H1 (cell line): ENCODE results near the gene SLC5A10. TPM values are rescaled to one million over a fixed set of nuclear protein-coding genes. Genes with fewer than 3 reads are reported as not detected.

Experiments
- CTCF ChIA-PET: fragments of 300-600 bp; sonication (Branson Sonifier 250); formaldehyde crosslinking; loops from one replicate; lab custom pipeline; 2021; ENCODE audit not compliant: partially characterized antibody; lab: Charles Lee
- POLR2A ChIA-PET: fragments of 300-600 bp; sonication (Branson Sonifier 250); formaldehyde crosslinking; loops from one replicate; lab custom pipeline; 2021; ENCODE audit warnings: inconsistent platforms; ENCODE audit not compliant: partially characterized antibody; lab: Charles Lee
- DNase-seq, 2 experiments: peaks; one replicate each; pipeline versions ENCODE4 v3.0.0 to v3.0.0-alpha.2; 2010 to 2022; ENCODE audit warnings: low spot score in 2 of 2, low read depth in 1 of 2, mixed read lengths in 1 of 2
- FAIRE-seq: peaks from 2 replicates; lab custom pipeline; 2011; peaks lifted over from hg19 to GRCh38; lab: Jason Lieb, UNC
- H2AFZ ChIP-seq: 2 replicates; pipeline ENCODE4 v1.8.1; 2012; ENCODE audit warnings: low read length, inconsistent platforms
- H2AK5ac ChIP-seq: 2 replicates; pipeline ENCODE4 v1.6.1; 2013; ENCODE audit warnings: low read depth, low read length
- H2BK120ac ChIP-seq: replicated peaks from 2 replicates; pipeline ENCODE3; 2013; ENCODE audit warnings: low read depth, low read length, inconsistent platforms
- H2BK12ac ChIP-seq: 2 replicates; pipeline ENCODE4 v1.6.1; 2013; ENCODE audit warnings: low read depth, low read length
- H2BK15ac ChIP-seq: 2 replicates; pipeline ENCODE4 v1.6.1; 2013; ENCODE audit warnings: low read length
- H2BK20ac ChIP-seq: 2 replicates; pipeline ENCODE4 v1.6.1; 2013; ENCODE audit warnings: low read length
- H2BK5ac ChIP-seq: 2 replicates; pipeline ENCODE4 v1.6.1; 2013; ENCODE audit warnings: low read depth, low read length
- H3K14ac ChIP-seq: 2 replicates; pipeline ENCODE4 v1.6.1; 2013; ENCODE audit warnings: inconsistent platforms; ENCODE audit not compliant: insufficient read length
- H3K18ac ChIP-seq: 2 replicates; pipeline ENCODE4 v1.6.1; 2013; ENCODE audit warnings: low read length; ENCODE audit errors: extremely low read depth
- H3K23ac ChIP-seq: 2 replicates; pipeline ENCODE4 v1.6.1; 2013; ENCODE audit warnings: inconsistent platforms; ENCODE audit not compliant: insufficient read length
- H3K23me2 ChIP-seq: 2 replicates; pipeline ENCODE4 v1.6.1; 2013; ENCODE audit warnings: low read depth, low read length
- H3K27ac ChIP-seq: 2 replicates; pipeline ENCODE4 v1.6.1; 2011; ENCODE audit warnings: low read depth, low read length, inconsistent platforms
- H3K27me3 ChIP-seq, 4 experiments: replicated peaks in 1 of 4; 1 replicate in 1 of 4; 2 replicates in 3 of 4; pipeline versions ENCODE4 v1.6.1 to v1.8.1; 2011 to 2013; ENCODE audit warnings: low read length in 3 of 4, mild to moderate bottlenecking in 3 of 4, inconsistent platforms in 2 of 4, mixed read lengths in 2 of 4, moderate library complexity in 1 of 4; ENCODE audit not compliant: control insufficient read depth in 3 of 4, insufficient read depth in 3 of 4; ENCODE audit errors: extremely low read depth in 1 of 4
- H3K36me3 ChIP-seq, 4 experiments: 2 replicates each; pipeline versions ENCODE4 v1.6.1 to v1.8.1; 2011 to 2013; ENCODE audit warnings: mild to moderate bottlenecking in 4 of 4, low read length in 3 of 4, moderate library complexity in 2 of 4, control low read depth in 1 of 4, inconsistent platforms in 1 of 4; ENCODE audit not compliant: insufficient read depth in 4 of 4, control insufficient read depth in 2 of 4
- H3K4ac ChIP-seq: replicated peaks from 2 replicates; pipeline ENCODE3; 2013; ENCODE audit warnings: low read length, low read depth, mixed read lengths, inconsistent platforms; ENCODE audit not compliant: insufficient read length
- H3K4me1 ChIP-seq, 4 experiments: replicated peaks in 1 of 4; 1 replicate in 1 of 4; 2 replicates in 3 of 4; pipeline versions ENCODE4 v1.6.1 to v1.8.1; 2011 to 2013; ENCODE audit warnings: low read length in 3 of 4, inconsistent platforms in 2 of 4, mixed read lengths in 1 of 4; ENCODE audit not compliant: insufficient read depth in 4 of 4, control insufficient read depth in 3 of 4
- H3K4me2 ChIP-seq, 2 experiments: 2 replicates each; pipeline versions ENCODE4 v1.6.1 to v1.8.1; 2011 to 2013; ENCODE audit warnings: low read depth in 2 of 2, low read length in 2 of 2, control low read depth in 1 of 2, inconsistent platforms in 1 of 2, mild to moderate bottlenecking in 1 of 2; ENCODE audit not compliant: insufficient read depth in 1 of 2
- H3K4me3 ChIP-seq, 4 experiments: fragments of 200-600, 300-600 bp in 1 of 4; sonication (generic), shearing (Covaris generic), sonication (Bioruptor Twin) in 1 of 4; 2 replicates each; pipeline versions ENCODE4 v1.5.1 to v1.8.1; 2011 to 2016; ENCODE audit warnings: low read length in 4 of 4, low read depth in 3 of 4, control low read depth in 2 of 4, inconsistent platforms in 2 of 4, mild to moderate bottlenecking in 2 of 4, mixed read lengths in 1 of 4, moderate library complexity in 1 of 4; ENCODE audit not compliant: insufficient read depth in 2 of 4; ENCODE audit errors: extremely low read depth in 1 of 4
- H3K56ac ChIP-seq: replicated peaks from 2 replicates; pipeline ENCODE3; 2013; ENCODE audit warnings: low read depth, mild to moderate bottlenecking, mixed read lengths, low read length, inconsistent platforms; ENCODE audit not compliant: insufficient read length
- H3K79me1 ChIP-seq: 2 replicates; pipeline ENCODE4 v1.6.1; 2013; ENCODE audit warnings: low read depth, low read length, control low read depth
- H3K79me2 ChIP-seq, 2 experiments: 2 replicates each; pipeline versions ENCODE4 v1.6.1 to v1.8.1; 2012 to 2013; ENCODE audit warnings: low read length in 2 of 2, mild to moderate bottlenecking in 2 of 2, inconsistent platforms in 1 of 2; ENCODE audit not compliant: insufficient read depth in 2 of 2, control insufficient read depth in 1 of 2
- H3K9ac ChIP-seq, 4 experiments: replicated peaks in 1 of 4; 1 replicate in 1 of 4; 2 replicates in 3 of 4; pipeline versions ENCODE4 v1.6.1 to v1.8.1; 2011 to 2013; ENCODE audit warnings: low read depth in 3 of 4, low read length in 3 of 4, control low read depth in 2 of 4, mild to moderate bottlenecking in 2 of 4, moderate library complexity in 2 of 4, inconsistent platforms in 1 of 4; ENCODE audit errors: extremely low read depth in 1 of 4
- H3K9me3 ChIP-seq, 2 experiments: 2 replicates each; pipeline versions ENCODE4 v1.6.1 to v1.8.1; 2012 to 2013; ENCODE audit warnings: mild to moderate bottlenecking in 2 of 2, moderate library complexity in 2 of 2, control low read depth in 1 of 2, inconsistent platforms in 1 of 2, low read depth in 1 of 2, low read length in 1 of 2, mixed read lengths in 1 of 2; ENCODE audit not compliant: insufficient read depth in 2 of 2
- H4K20me1 ChIP-seq, 2 experiments: replicated peaks in 1 of 2; 2 replicates each; pipeline versions ENCODE3 to v1.8.1; 2011 to 2013; ENCODE audit warnings: inconsistent platforms in 2 of 2, low read length in 2 of 2, mild to moderate bottlenecking in 1 of 2; ENCODE audit not compliant: insufficient read depth in 2 of 2, control insufficient read depth in 1 of 2
- H4K5ac ChIP-seq: 2 replicates; pipeline ENCODE4 v1.6.1; 2013; ENCODE audit warnings: low read length, low read depth, mixed read lengths, inconsistent platforms; ENCODE audit not compliant: insufficient read length
- H4K8ac ChIP-seq: 2 replicates; pipeline ENCODE4 v1.8.0; 2013; ENCODE audit warnings: mild to moderate bottlenecking, moderate library complexity, low read length, inconsistent platforms; ENCODE audit not compliant: insufficient read depth; ENCODE audit errors: extremely low read depth
- H4K91ac ChIP-seq: replicated peaks from 2 replicates; pipeline ENCODE3; 2013; ENCODE audit warnings: low read length, mixed read lengths, inconsistent platforms; ENCODE audit not compliant: insufficient read length
- POLR2AphosphoS5 ChIP-seq: IDR thresholded peaks from 2 replicates; pipeline ENCODE4 v1.6.1; 2011; ENCODE audit warnings: low read depth, low read length
- RNF2 ChIP-seq: fragments of 200-900, 300-1000 bp; sonication (generic); IDR thresholded peaks from 2 replicates; pipeline ENCODE4 v1.7.1; 2016; ENCODE audit warnings: borderline replicate concordance, low read depth, mild to moderate bottlenecking, antibody characterized with exemption, low read length; ENCODE audit not compliant: poor library complexity, severe bottlenecking; ENCODE audit errors: missing control alignments
- WGBS, 2 experiments: shearing (Covaris generic) in 1 of 2; methylation state at CpG; one replicate each; pipeline versions ENCODE4 v1.1.6 to v1.1.7; 2013 to 2015; ENCODE audit warnings: low lambda C conversion rate in 2 of 2, mixed read lengths in 2 of 2, inconsistent platforms in 1 of 2, low coverage in 1 of 2, missing lambda C conversion rate in 1 of 2; ENCODE audit not compliant: insufficient replicate concordance in 2 of 2, insufficient coverage in 1 of 2, insufficient read length in 1 of 2; ENCODE audit errors: extremely low coverage in 1 of 2, missing lambda C conversion rate in 1 of 2; 5-methylcytosine and 5-hydroxymethylcytosine counted together
- polyA plus RNA-seq, 7 experiments: library from polyadenylated mRNA; depleted of rRNA in 3 of 7; stranded (reverse) in 5 of 7; unstranded in 2 of 7; fragments of >200 nt in 5 of 7; fragments of 200-250 nt in 2 of 7; gene quantifications; 1 replicate in 5 of 7; 2 replicates in 1 of 7; 4 replicates in 1 of 7; pipeline versions ENCODE4 v1.2.1 to v1.2.3, GENCODE V29; 2011 to 2013; ENCODE audit warnings: missing spikeins in 2 of 7, mixed read lengths in 2 of 7
- total RNA-seq: library from RNA; stranded (reverse); fragmentation: NEBNext Ultra II Directional; extraction: Animal tissue kit (Norgen Biotek cat#: 25700); gene quantifications from 2 replicates; pipeline ENCODE4 v1.2.1, GENCODE V29; 2021
- TF ChIP-seq, protein P1 (sequence below): IDR thresholded peaks from 2 replicates; pipeline ENCODE4 v1.6.1; 2012; ENCODE audit warnings: inconsistent platforms

Gene SLC5A10
- total and polyA plus RNA-seq, 2 of the 8 experiments (the other 6 are each of a cell fraction or from before 2014, with no cell fraction given), result 0.05 to 0.11 TPM

- TF ChIP-seq, protein P1, sequence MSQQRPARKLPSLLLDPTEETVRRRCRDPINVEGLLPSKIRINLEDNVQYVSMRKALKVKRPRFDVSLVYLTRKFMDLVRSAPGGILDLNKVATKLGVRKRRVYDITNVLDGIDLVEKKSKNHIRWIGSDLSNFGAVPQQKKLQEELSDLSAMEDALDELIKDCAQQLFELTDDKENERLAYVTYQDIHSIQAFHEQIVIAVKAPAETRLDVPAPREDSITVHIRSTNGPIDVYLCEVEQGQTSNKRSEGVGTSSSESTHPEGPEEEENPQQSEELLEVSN, result no peak
- TF ChIP-seq POLR2AphosphoS5, result no peak
- TF ChIP-seq RNF2, result no peak
Measured at GRCh38 chr17:18971801-18972200, 19.8 kb downstream of the SLC5A10 start.

More at GRCh38 chr17:18971801-18972200, 19.8 kb downstream of the SLC5A10 start:
- no peak overlapping the region for H3K56ac ChIP-seq
- H3K27me3 ChIP-seq, result no peaks in the 10 kb centered on the region
- ChIA-PET CTCF (interaction anchor here (1.0 to 1.2 kb wide), 2 partner anchors 11 to 46 kb away, joined by 4 to 5 read pairs; no protein-coding TSS in a partner anchor), POLR2A (no interaction called here)
- H3K23ac ChIP-seq, result no peak overlapping the region
- no peak overlapping the region for H4K91ac ChIP-seq
- H2BK120ac ChIP-seq, result no peak overlapping the region
- no peak overlapping the region for H3K4me2 ChIP-seq
- DNase-seq, result no peak
- H3K14ac ChIP-seq, result no peak overlapping the region
- no peak overlapping the region for H3K4me3 ChIP-seq
- peaks cover 7% of the 10 kb centered on the region; the same call in 1 of the 2 replicates for H3K79me1 ChIP-seq
- no peak overlapping the region for H2BK5ac ChIP-seq
- peaks cover 2 to 16% of the 10 kb centered on the region in 2 experiments for H4K20me1 ChIP-seq
- no peaks in the 10 kb centered on the region for H3K79me2 ChIP-seq
- no peak overlapping the region for H3K9ac ChIP-seq
- no peak overlapping the region for H2AFZ ChIP-seq
- WGBS, 2 experiments, result 94% methylated on average over 7 of the region's 7 CpGs; no CpG with 5 or more reads in 1 of the 2 experiments
- no peak overlapping the region for H2BK20ac ChIP-seq
- no peak overlapping the region for H2AK5ac ChIP-seq
- no peaks in the 10 kb centered on the region for H3K9me3 ChIP-seq
- no peak overlapping the region for H3K27ac ChIP-seq
- no peak overlapping the region for H2BK12ac ChIP-seq
- H4K5ac ChIP-seq, result no peak overlapping the region
- no peak overlapping the region for H3K4ac ChIP-seq
- no peak overlapping the region for H3K18ac ChIP-seq
- H2BK15ac ChIP-seq, result no peak overlapping the region
- peaks cover 6 to 18% (median 14%) of the 10 kb centered on the region in 4 experiments; a peak in 5 of 8 replicates for H3K36me3 ChIP-seq
- FAIRE-seq, result no peak
- H3K23me2 ChIP-seq, result no peaks in the 10 kb centered on the region
- peaks cover 0 to 29% (median 18%) of the 10 kb centered on the region in 4 experiments; a peak in 6 of 7 replicates for H3K4me1 ChIP-seq
- no peak overlapping the region for H4K8ac ChIP-seq
